GM18868 (cell line): Measurements from ENCODE around the gene PLCG2.
A peak's percentile ranks its signal among the peaks of the same experiment; 100 is the strongest.

Experiments used
- ATAC-seq: cut with Tn5 transposase; IDR thresholded peaks from one replicate; pipeline ENCODE4 v1.9.1; 2021; ENCODE audit warnings: mild to moderate bottlenecking, moderate library complexity; ENCODE audit not compliant: unreplicated experiment

PLCG2 gene

GRCh38 chr16:81841722-81842121 lies 62.6 kb downstream of the PLCG2 start:
- peak; percentile 58 for ATAC-seq

GRCh38 chr16:81842564-81843242 lies 63.6 kb downstream of the PLCG2 start:
- no peak for ATAC-seq

GRCh38 chr16:81843243-81843582 lies 64.1 kb downstream of the PLCG2 start:
- ATAC-seq = no peak

GRCh38 chr16:81843683-81844082 lies 64.6 kb downstream of the PLCG2 start:
- no peak for ATAC-seq

DNA sequence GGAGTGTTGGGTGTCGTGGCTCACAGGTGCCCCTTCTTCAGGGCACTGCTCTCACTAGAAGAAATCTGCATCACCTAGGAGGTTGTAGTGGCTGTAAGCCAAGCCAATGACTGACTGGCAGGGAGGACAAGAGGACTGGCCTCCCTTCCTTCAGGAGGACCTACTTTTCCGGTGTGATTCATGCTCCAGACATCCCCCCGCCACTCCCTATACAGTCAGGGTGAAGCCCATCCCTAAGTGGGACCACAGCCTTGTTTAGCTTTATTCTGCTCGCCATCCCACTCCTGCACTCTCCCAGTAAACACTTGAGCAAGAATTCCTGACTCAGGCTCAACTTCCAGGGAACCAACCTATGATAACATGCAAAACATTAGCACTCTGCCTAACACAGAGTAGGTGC lies 67.0 kb downstream of the PLCG2 start:
- ATAC-seq = no peak

DNA sequence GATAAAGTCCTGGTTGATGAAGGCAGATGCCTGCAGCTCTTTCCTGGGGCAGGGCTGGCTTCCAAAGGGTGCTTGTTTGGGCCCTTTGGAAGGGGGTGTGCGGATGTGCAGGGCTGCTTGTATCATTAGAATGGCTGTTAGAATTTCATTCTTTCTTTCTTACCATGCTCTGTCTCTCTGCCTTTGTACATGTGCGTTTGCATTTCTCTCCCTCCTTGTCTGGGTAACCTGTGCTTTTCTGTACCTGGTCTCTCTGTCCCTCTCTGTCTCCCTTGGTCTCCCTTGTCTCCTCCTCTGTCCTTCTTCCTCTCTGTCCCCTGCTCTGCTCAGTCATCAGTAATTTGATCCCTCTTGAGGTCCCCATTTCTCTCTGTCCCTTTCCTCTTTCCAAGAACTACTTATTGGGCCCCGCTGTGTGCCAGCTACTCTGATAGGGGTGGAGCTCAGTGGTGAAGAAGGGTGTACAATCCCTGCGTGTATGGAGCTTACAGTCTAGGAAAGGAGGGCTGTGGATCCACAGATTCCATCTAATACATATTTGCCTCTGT lies 69.3 kb downstream of the PLCG2 start:
- no peak for ATAC-seq

- no peak for ATAC-seq
Observed at GRCh38 chr16:81850197-81850944, 71.3 kb downstream of the PLCG2 start.

GRCh38 chr16:81852347-81852746 lies 73.3 kb downstream of the PLCG2 start:
- no peak for ATAC-seq

DNA sequence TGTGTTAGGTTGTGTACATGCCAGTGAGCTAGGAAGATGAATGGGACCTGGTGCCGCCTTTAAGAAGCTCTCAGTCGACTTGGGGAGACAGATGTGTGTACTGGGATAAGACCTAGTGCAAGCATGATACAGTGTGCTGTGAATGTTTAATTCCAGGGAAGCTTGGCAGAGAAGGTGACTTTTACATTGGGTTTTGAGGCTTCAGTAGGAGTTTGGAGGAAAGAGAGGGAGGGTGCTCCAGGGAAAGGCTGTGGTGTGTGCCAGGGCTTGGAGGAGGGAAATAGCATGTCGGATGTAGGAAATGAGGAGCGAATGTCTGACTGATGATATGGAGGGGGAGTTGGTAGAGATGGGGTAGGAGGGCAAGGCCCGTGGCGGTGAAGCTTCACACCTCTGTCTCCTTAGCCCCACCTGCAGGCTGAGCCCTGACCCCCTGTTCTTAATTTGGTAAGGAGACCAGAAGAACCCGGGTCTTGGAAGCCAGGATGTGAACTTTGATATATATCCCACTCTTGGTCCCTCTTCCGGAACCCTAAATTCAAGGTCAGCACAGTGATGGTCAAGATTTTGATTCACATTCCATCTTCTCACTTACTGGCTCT lies 76.6 kb downstream of the PLCG2 start:
- no peak for ATAC-seq

GRCh38 chr16:81860287-81861266 lies 81.5 kb downstream of the PLCG2 start:
- ATAC-seq = no peak

GRCh38 chr16:81861503-81861902 lies 82.4 kb downstream of the PLCG2 start:
- ATAC-seq = no peak

DNA sequence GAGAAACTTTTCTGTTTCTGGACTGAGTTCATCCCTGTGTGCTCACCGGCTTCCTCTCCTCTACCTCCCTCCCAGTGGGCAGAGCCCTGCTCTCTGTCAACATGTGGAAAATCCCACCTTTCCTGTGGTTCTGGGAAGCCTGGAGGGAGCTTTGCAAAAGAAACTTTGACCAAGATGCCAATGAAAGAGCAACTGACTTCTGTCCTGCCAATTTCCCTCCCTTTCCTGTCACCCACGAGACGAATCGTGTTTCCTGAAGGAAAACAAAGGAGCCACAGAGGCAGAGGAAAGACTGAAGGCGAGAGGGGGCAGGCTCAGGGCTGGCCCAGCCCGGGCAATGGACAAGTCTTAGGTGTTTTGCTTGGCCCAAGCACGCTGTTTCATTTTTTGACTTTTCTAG lies 82.8 kb downstream of the PLCG2 start:
- no peak for ATAC-seq

GRCh38 chr16:81863630-81864352 lies 84.7 kb downstream of the PLCG2 start:
- peak; percentile 84 for ATAC-seq

DNA sequence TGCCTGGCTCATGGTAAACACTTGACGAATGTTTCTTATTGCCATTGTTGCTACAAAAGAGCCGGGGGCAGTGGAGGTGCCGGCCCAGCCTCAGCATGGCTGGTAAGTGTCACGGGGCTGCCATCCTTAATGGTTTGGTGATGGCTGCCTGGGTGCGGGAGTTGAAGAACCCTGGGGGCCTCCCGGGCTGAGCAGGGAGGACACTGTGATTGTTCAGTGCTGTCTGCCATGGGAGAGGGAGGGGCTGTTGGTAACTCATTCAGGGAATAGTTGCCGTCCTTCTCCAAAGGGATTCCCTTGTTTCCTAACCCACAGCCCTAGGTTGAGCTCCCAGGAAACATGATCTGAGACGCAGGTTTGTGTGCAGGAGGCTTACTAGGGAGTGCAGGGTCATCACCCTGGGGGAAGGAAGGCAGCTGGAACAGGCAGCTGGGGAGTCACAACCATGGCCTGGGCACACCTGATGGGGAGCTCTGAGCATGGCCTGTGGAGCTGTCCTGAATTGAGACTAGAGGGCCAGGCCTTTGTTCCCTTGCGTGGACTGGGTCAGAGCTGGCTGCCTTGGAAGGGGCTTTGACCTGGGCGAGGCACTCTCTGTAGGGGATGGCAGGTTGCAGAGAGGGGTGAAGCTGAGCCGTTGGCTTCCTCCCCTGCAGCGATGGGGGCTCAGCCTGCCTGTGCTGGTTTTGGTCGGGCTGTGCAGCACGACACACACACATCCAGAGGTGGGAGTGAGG lies 85.7 kb downstream of the PLCG2 start:
- ATAC-seq = no peak

DNA sequence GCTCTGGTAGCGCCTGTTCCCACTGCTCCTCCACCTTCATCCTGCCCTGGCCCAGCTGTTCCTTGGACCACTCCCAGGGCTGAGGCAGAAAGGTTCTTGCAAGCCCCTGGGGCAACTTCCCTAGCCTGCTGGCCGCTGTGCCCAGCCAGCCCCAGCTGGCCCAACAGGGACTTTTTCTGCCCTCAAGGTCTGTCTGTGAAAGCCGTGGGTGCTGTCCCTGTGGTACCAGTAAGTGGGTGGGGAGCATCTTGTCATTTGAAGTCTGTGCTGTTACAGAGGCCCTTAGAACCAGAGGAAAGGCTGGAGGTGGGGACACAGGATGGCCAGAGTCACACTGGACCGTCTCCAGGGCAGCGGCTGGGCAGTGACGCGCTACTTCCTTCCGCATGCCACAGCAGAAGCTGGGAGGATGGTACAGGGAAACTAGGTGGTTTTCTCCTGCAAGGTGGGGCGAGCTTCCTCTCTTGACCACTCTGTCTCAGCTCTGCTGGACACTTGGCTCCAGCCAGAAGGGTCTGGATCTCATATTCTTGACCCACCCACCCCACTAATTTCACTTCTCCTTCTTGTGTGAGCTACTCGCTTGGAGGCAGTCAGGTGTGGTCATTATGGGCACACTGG lies 87.8 kb downstream of the PLCG2 start:
- no peak for ATAC-seq

- ATAC-seq = no peak
Observed at GRCh38 chr16:81868057-81868748, 89.1 kb downstream of the PLCG2 start.

- ATAC-seq = no peak
Observed at GRCh38 chr16:81869326-81869725, 90.2 kb downstream of the PLCG2 start.

GRCh38 chr16:81873206-81873605 lies 94.1 kb downstream of the PLCG2 start:
- no peak for ATAC-seq
